Measurements from ENCODE around the gene TDRD7.

TDRD7 gene

DNA sequence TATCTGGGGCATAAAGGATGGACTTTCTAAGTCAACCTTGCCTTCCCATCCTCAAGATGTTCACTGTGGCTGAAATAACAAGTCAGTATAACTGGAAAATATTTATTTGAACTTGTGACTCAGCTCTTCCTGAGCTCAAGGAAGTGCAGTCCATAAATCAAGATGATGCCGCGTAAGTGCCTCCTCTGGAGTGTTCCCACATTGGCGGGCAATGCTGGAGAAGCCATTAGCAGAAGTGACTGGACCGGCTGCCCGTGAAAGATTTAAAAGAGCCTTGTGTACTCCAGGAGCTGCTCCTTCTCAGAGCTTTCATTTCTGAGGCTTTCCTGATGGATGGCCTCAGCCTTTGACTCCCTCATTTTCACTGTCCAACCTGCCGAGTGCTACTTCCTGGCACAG, 107.0 kb downstream of the TDRD7 start:
- TF ChIP-seq, protein P1, sequence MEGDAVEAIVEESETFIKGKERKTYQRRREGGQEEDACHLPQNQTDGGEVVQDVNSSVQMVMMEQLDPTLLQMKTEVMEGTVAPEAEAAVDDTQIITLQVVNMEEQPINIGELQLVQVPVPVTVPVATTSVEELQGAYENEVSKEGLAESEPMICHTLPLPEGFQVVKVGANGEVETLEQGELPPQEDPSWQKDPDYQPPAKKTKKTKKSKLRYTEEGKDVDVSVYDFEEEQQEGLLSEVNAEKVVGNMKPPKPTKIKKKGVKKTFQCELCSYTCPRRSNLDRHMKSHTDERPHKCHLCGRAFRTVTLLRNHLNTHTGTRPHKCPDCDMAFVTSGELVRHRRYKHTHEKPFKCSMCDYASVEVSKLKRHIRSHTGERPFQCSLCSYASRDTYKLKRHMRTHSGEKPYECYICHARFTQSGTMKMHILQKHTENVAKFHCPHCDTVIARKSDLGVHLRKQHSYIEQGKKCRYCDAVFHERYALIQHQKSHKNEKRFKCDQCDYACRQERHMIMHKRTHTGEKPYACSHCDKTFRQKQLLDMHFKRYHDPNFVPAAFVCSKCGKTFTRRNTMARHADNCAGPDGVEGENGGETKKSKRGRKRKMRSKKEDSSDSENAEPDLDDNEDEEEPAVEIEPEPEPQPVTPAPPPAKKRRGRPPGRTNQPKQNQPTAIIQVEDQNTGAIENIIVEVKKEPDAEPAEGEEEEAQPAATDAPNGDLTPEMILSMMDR (IDR thresholded peaks at IDR 0.05; ENCODE audit: borderline replicate concordance, insufficient read depth, low read depth, low read length): no peak
- no peak overlapping the region for H3K4me3 ChIP-seq (ENCODE audit: low read depth, low read length)

DNA sequence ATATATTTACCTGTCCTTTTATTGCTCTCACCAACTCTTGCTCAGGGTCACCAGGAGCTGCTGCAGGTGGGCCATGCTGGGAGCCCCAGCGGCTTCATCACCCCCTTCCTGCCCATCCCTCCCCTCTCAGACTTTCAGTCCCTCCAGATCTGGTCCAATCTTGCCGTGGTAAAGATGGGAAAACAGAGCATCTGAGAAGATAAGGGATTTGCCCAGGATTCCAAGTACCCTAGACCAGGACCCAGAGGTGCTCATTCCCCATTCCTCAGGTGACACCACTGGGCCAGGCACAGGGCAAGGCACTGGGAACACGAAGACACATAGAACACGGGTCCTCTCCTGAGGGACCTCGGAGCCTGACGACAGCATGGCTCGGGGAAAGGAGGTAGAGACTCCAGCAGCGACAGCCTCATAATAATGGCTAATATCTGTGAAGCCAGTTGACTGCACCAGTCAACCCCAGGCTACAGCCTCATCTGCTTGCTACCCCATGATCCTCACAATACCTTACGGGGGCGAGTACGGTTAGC, 107.6 kb downstream of the TDRD7 start:
- TF ChIP-seq, protein P1 (IDR thresholded peaks at IDR 0.05; ENCODE audit: borderline replicate concordance, insufficient read depth, low read depth, low read length): no peak
- no peak overlapping the region for H3K4me3 ChIP-seq (ENCODE audit: low read depth, low read length)

DNA sequence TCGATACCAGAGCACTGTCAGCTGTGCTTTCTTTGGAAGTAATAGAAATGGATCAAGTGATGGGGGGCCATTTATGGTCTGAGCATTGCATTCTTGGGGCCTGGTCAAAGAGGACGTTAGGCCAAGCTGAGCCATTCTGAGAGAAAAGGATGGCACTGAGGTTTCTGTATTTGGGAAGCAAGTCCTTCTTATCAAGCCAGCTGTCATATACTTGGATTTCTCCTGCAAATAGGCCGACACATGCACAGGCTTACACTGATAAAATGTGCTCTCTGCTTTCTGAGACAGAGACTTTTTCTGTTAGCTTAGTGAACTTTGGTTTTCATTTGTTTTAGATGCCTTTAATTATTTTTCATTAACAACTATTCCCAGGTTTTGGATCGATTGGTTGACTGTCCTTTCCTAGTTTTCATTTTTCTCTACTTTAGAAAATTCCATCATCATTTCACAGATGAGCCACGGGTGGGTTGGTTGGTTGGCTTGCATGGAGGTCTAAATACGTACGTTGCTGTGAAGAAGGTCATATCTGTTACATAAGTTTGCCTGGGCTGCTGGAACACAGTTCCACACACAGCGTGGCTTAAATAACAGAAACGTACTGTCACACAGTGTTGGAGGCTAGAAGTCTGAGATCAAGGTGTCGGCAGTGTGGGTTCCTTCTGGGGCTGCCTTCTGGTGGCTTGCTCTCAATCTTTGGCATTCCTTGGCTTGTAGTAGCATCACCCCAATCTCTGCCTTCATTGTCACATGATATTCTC, 109.9 kb downstream of the TDRD7 start:
- no peak overlapping the region for H3K4me3 ChIP-seq (ENCODE audit: low read depth, low read length)
- TF ChIP-seq, protein P1 (IDR thresholded peaks at IDR 0.05; ENCODE audit: borderline replicate concordance, insufficient read depth, low read depth, low read length): no peak

DNA sequence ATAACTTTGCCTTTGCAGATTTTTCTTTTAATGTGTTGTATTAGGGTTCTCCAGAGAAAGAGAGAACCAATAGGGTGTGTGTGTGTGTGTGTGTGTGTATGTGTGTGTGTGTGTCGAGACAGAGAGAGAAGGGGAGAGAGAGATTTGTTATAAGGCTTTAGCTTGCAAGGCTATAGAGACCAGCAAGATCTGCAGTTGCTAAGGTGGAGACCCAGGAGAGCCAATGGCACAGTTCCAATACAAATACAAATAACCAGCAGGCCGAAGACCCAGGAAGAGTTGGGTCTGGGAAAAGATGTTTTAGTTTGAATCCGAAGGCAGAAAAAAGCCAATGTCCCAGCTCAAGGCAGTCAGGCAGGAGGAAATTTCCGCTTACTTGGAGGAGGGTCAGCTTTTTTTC, 112.5 kb downstream of the TDRD7 start:
- H3K4me3 ChIP-seq (ENCODE audit: low read depth, low read length): no peak overlapping the region
- TF ChIP-seq, protein P1 (IDR thresholded peaks at IDR 0.05; ENCODE audit: borderline replicate concordance, insufficient read depth, low read depth, low read length): no peak

DNA sequence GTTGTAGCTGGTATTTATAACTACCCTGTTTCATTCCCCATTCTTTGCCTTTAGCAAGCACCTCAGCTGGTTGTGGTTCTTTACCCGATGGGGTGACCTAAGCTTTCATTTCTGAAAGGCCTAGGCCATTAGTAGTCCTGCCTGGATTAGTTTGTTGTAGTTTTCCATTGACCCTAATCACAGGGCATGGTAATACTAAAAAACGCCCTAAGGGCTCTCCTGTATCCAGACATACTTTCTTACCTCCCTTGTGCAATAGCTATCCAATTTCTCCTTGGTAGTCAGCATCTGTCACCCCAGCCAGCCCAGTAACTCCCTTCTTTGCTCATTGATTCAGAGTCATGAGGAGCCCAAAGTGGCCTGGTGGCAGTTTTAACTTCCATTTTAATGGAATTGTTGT, 113.6 kb downstream of the TDRD7 start:
- TF ChIP-seq, protein P1 (IDR thresholded peaks at IDR 0.05; ENCODE audit: borderline replicate concordance, insufficient read depth, low read depth, low read length): no peak
- H3K4me3 ChIP-seq (ENCODE audit: low read depth, low read length): no peak overlapping the region

DNA sequence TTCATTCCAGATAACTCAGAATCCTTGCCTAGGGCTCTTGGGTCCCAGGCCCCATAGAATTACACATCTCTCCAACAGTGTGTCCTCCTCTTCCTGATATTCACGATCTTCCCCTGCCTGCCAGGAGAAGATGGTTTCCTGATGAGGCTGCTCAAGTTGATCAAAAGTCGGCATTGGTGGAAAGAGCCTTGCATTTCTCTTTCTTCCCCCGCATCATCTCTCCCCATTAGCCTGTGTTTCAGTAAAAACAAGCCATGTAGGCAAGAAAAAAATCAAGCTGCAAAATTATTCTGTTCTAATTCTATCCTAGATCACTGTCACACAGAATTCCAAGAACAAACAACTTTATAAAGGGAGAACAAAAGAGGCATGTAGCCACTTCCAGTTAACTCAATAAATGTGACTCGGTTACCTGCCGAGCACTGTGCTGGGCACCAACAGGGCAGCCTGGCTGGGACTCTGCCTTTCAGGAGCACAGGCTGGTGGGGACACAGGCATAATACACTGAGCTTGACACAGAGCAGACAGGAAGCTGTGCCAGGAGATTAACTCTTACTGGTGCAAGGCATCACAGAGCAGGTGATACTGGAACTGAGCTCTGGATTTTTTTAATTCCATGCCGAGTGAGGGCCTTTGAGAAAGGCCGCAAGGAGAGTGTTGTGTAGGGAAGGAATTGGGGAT, 115.1 kb downstream of the TDRD7 start:
- TF ChIP-seq, protein P1 (IDR thresholded peaks at IDR 0.05; ENCODE audit: borderline replicate concordance, insufficient read depth, low read depth, low read length): no peak
- no peak overlapping the region for H3K4me3 ChIP-seq (ENCODE audit: low read depth, low read length)
